ENCODE measurements around the gene VPS37C.

The VPS37C gene

DNA sequence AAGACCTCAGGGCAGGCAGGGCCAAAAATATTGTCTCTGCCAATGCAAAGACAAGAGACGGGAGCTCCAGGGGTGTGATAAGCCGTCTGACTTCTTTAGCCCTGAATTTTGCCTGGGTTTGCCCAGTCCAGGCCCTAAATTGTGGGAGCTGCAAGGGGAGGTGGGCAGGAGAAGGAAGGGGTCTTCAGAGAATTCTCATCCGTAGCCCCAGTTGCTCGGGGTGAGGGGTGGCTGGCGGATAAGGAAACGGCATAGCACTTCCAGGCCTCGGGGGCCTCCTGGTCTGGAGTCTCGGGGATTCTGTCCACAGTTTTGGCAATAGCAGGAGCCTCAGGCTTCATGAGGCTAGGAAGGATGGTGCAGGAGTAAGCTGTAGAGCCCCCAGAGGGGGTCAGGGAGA is 51.6 kb downstream of the VPS37C start:
- Histone ChIP-seq H3K4me3 (IDR thresholded peaks at IDR 0.05; ENCODE audit: insufficient read depth, low read depth, low read length) (no peak overlapping the region), H3K4me1 (ENCODE audit: low read depth, poor library complexity, severe bottlenecking) (no peaks in the 10 kb centered on the region), H4K20me1 (ENCODE audit: insufficient read depth) (no peaks in the 10 kb centered on the region), H3K9ac (no peak overlapping the region), H2AFZ (ENCODE audit: low read depth) (no peak overlapping the region), H3K27ac (no peak overlapping the region), H3K36me3 (ENCODE audit: insufficient read depth) (no peaks in the 10 kb centered on the region), H3K4me2 (no peak overlapping the region), H3K27me3 (ENCODE audit: insufficient read depth, low read depth) (no peaks in the 10 kb centered on the region), H3K79me2 (ENCODE audit: insufficient read depth, low read depth) (no peaks in the 10 kb centered on the region)
- TF ChIP-seq, protein P1, sequence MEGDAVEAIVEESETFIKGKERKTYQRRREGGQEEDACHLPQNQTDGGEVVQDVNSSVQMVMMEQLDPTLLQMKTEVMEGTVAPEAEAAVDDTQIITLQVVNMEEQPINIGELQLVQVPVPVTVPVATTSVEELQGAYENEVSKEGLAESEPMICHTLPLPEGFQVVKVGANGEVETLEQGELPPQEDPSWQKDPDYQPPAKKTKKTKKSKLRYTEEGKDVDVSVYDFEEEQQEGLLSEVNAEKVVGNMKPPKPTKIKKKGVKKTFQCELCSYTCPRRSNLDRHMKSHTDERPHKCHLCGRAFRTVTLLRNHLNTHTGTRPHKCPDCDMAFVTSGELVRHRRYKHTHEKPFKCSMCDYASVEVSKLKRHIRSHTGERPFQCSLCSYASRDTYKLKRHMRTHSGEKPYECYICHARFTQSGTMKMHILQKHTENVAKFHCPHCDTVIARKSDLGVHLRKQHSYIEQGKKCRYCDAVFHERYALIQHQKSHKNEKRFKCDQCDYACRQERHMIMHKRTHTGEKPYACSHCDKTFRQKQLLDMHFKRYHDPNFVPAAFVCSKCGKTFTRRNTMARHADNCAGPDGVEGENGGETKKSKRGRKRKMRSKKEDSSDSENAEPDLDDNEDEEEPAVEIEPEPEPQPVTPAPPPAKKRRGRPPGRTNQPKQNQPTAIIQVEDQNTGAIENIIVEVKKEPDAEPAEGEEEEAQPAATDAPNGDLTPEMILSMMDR (conservative IDR thresholded peaks at IDR 0.05; ENCODE audit: low read depth, low read length) = no peak

DNA sequence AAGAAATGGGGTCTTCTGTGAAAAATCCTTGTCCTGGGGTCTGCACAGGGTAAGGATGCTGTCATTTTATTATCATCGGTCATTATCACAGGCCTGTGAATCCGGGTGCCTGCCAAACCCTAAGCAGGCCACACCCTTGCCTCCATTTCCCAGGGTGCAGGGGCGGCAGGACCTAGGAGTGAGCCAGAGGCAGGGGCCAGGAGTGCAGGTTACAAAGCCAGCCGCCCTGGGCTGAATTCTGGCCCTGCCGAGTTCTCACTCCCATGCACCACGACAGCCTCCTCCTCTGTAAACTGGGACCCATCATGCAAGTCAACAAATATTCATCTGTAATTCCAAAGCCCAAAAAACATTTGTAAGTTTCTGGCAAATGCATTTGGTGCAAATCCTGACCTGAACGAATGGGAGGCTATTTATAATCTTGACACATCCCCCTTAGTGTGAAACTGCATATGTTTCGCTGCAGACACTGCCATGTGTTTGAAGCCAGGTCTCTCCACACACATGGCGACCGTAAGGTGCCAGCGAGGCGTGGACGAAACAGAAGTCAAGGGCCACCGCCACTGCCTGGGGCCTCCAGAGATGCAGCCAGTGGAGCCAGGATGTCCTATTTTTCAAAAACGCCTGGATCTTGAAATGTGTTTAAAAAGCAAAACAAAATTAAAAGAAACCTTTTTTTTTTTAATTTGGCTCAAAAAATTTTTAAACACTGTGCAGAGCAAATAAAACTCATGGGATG is 52.2 kb downstream of the VPS37C start:
- Histone ChIP-seq H2AFZ (ENCODE audit: low read depth) (no peak overlapping the region), H3K27me3 (ENCODE audit: insufficient read depth, low read depth) (no peaks in the 10 kb centered on the region), H3K9ac (no peak overlapping the region), H3K4me1 (ENCODE audit: low read depth, poor library complexity, severe bottlenecking) (no peaks in the 10 kb centered on the region), H4K20me1 (ENCODE audit: insufficient read depth) (no peaks in the 10 kb centered on the region), H3K79me2 (ENCODE audit: insufficient read depth, low read depth) (no peaks in the 10 kb centered on the region), H3K4me2 (no peak overlapping the region), H3K27ac (no peak overlapping the region), H3K4me3 (IDR thresholded peaks at IDR 0.05; ENCODE audit: insufficient read depth, low read depth, low read length) (no peak overlapping the region), H3K36me3 (ENCODE audit: insufficient read depth) (no peaks in the 10 kb centered on the region)
- TF ChIP-seq, protein P1 (conservative IDR thresholded peaks at IDR 0.05; ENCODE audit: low read depth, low read length) = no peak

DNA sequence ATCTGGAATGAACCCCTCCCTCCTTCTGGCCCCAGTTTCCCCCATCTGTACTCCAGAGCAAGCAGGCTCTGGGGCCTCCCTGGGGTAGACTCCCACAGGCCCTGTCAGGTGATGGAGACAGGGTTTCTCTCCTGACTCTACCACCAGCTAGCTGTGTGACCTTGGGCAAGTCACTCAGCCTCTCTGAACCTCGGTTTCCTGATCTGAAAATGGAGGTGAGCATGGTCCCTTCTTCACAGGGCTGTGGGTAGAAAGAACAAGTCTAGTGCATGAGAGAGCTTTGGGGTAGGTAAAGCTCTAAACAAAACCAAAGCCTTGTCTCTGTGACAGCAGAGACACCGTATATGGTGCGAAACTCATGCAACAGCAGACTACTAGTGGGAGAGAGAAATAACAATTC is 53.3 kb downstream of the VPS37C start:
- Histone ChIP-seq H2AFZ (ENCODE audit: low read depth) (no peak overlapping the region), H3K79me2 (ENCODE audit: insufficient read depth, low read depth) (no peaks in the 10 kb centered on the region), H3K27ac (no peak overlapping the region), H3K4me1 (ENCODE audit: low read depth, poor library complexity, severe bottlenecking) (no peaks in the 10 kb centered on the region), H3K27me3 (ENCODE audit: insufficient read depth, low read depth) (no peaks in the 10 kb centered on the region), H3K4me3 (IDR thresholded peaks at IDR 0.05; ENCODE audit: insufficient read depth, low read depth, low read length) (no peak overlapping the region), H3K9ac (no peak overlapping the region), H3K4me2 (no peak overlapping the region), H3K36me3 (ENCODE audit: insufficient read depth) (no peaks in the 10 kb centered on the region), H4K20me1 (ENCODE audit: insufficient read depth) (no peaks in the 10 kb centered on the region)
- TF ChIP-seq, protein P1 (conservative IDR thresholded peaks at IDR 0.05; ENCODE audit: low read depth, low read length) = no peak

DNA sequence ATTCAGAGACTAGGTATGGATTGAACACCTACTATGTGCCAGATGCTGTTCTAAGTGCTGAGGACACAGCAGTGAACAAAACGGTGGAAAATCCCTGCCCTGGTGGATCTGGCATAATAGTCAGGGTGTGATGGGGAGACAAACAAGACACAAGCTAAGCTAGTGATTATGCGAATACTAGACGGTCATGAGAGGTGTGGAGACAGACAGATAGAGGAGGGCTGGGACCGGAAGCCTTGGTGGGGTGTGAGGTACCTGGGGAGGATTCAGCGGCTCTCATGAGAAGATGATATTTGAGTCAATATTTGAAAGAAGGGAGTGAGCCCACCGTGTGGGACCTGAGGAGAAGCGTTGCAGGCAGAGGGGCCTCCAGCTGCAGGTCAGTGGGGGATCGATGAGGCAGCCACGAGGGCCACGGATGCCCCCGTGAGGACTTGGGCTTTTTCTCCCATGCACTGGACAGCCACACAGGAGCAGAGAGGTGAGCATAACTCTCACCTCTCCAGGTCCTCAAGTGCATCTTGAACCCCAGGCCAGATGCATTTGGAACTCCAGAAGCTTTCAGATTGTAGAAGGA is 54.2 kb downstream of the VPS37C start:
- Histone ChIP-seq H3K79me2 (ENCODE audit: insufficient read depth, low read depth) (no peaks in the 10 kb centered on the region), H3K9ac (no peak overlapping the region)

More for the DNA sequence above, 54.2 kb downstream of the VPS37C start:
- no peaks in the 10 kb centered on the region for H3K36me3 ChIP-seq (ENCODE audit: insufficient read depth)
- TF ChIP-seq, protein P1 (conservative IDR thresholded peaks at IDR 0.05; ENCODE audit: low read depth, low read length) = no peak
- no peak overlapping the region for H2AFZ ChIP-seq (ENCODE audit: low read depth)
- no peaks in the 10 kb centered on the region for H3K27me3 ChIP-seq (ENCODE audit: insufficient read depth, low read depth)
- no peak overlapping the region for H3K4me3 ChIP-seq (IDR thresholded peaks at IDR 0.05; ENCODE audit: insufficient read depth, low read depth, low read length)
- H3K4me1 ChIP-seq (ENCODE audit: low read depth, poor library complexity, severe bottlenecking) = no peaks in the 10 kb centered on the region
- no peak overlapping the region for H3K27ac ChIP-seq
- H3K4me2 ChIP-seq = no peak overlapping the region
- no peaks in the 10 kb centered on the region for H4K20me1 ChIP-seq (ENCODE audit: insufficient read depth)
